CMK (cell line): ENCODE results near the gene BACH2.

Experiments
- DNase-seq: peaks from one replicate; pipeline ENCODE4 v3.0.0-alpha.2; 2010; ENCODE audit warnings: low read depth

The BACH2 gene

DNA sequence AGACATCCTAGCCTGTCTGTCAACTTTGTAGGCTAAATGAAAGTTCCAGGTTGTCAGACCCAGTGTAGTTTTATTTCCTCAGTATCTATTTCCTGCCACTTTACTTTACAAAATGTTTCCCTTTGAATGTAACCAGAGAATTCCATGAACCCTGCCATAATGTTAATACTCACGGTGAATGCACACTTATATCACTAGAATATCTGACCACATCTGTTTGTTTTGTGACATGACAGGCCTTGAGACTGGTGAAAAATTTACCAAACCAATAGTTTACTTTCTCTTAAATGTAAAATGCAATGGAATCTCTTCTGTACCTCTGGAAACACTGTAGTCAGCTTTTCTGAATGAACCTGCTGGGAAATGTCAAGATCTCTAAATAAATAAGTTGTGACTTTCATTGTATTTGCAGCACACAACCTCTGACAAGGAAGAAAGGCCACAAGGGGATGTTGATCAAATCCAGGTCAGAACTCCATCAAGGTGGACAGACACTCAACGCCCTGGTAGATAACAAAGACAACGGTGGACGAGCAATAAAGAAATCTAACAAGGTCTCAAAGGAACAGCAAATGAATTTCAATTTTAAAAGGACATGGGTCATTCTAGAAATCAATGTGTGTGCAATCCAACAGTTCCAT lies 59.2 kb downstream of the BACH2 start:
- no peak for DNase-seq

DNA sequence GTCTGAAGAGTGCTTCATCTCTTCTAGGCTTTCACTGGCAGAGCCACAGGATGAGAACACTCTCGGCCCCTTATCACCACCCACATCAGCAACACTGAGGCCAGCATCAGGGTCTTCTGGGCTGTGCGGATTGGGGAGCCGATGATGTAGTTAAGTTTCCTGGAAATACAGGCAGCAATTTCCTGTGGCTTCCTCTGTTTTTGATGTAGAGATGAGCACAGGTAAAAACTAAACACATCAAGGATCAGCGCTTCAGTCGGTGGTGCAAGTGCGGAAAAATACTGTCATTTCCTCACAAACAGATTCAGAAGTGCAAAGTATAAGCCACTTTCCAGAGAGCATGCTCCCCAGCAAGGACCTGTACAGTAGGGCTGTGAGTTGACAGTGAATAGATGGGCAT lies 62.6 kb downstream of the BACH2 start:
- no peak for DNase-seq

DNA sequence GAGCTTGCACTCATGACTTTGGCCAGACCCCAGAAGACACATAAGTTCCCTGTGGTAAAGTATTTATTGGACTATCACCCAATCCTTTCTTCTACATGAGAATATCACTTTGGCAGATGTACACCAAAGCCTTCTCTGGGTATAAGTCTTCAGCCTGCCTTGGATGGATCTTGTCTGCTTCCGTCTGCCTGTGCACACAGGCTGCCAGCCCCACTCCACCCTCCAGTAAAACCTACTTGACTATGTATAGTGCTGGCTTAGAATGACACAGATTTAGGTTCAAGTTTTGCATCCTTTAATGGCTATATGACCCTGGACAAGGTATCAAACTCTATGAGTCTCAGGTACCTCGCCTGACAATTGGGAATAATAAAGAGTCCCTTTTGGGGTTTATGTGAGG lies 63.4 kb downstream of the BACH2 start:
- DNase-seq: no peak

DNA sequence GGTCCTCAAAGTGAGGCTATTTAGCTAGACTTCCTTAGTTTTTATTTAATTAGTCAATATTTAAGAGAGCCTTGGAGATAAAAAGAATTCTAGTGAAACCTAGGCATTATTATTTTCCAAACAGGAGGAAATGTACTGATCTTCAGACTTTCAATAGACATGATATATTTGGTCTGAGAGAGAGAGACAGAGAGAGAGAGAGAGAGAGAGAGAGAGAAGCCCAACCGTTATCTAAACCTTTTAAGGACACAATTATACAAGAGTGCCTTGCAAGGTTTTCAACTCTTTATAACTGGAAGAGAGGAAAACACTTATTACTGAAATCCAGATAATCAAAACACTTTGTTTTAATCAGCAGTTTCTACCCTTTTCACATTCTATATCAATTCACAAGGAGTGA lies 64.8 kb downstream of the BACH2 start:
- no peak for DNase-seq

DNA sequence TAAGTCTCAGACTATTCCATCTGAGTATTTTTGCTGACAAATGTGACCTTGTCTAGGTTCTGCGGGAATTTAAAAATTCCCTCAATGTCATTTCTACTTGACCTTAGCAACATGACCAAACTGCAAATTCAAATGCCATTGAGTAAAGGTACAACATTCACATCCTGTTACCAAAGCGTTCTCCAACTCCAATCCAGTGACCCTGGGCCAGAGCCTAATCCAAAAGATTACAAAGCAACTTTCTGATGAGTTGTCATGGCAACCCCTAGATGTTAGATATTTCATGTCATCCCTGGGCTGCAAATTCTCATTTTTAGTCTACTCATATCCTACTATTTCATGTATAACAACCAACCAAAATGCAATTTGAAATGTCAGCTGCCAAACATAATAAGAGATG lies 65.3 kb downstream of the BACH2 start:
- no peak for DNase-seq

DNA sequence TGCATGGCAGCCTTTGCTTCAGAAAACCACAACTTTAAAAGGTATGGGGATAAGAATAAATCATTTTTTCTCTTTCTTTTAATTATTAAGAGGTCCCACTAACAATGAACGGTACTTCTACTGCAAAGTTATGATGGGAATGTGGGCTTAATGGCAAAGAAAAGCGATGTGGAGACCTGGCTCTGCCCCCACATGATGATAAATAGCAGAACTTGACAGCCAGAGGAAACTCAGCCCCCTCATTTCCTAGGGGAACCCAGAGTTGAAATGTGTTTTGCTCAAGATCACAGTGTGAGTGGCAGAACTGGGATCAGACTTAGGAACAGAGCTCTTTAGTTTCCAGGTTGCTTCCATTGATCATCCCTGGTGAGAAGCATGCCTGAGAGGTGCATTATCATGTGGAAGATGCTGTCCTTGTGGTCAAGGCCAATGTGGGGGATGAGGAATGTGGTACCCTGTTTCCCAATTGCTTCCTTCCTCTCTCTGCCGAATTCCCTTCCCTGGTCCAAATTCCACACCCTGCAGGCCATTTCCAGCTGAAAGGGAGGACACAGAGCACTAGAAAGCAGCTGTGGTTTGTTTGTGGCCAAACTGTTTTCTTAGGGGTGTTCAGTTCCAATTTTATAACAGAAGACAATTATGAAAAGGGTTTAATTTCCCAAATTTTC lies 66.0 kb downstream of the BACH2 start:
- DNase-seq: no peak

DNA sequence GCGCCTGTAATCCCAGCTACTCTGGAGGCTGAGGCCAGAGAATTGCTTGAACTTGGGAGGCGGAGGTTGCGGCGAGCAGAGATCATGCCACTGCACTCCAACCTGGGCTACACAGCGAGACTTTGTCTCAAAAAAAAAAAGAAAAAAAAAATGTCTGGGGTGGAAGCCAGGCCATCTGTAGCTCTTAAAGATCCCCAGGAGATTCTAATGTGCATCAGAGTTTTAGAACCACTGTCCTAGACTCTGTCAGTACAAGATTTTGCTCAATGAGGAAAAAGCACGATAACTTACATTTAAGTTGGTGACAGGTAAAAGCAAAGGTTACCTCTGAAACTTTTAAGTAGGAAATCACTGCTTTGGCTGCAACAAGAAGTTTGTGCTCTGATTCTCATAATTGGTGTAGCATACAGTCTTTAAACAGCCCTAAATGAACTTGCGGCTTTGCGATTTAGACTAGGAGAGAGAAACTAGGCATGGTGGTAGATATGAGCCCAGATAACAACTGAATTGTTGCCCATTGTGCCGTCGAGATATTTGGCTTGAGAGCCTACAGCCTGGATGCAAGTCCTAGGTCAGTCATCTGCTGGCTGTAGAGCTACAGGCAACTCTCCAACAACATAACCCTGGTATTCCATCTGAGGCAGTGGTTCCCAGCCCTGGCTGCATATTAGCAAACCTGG lies 67.2 kb downstream of the BACH2 start:
- no peak for DNase-seq

DNA sequence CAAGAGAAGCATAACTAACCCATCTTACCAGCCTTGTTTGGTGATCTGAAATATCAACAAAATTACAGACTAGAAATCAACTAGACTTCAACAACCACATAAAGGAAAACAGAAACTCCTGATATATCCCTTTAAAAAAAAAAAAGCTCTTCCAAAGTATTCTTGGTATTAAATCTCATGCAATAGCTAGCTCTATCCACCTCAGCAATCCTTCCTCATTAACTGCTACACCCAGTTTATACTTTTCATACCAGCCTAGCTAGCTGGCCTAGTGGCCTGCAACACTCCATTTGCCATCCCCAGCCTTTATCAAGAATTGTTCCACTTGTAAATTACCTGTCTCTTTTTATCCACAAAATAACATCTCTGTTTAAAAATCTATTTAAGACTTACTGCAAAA lies 69.0 kb downstream of the BACH2 start:
- no peak for DNase-seq

DNA sequence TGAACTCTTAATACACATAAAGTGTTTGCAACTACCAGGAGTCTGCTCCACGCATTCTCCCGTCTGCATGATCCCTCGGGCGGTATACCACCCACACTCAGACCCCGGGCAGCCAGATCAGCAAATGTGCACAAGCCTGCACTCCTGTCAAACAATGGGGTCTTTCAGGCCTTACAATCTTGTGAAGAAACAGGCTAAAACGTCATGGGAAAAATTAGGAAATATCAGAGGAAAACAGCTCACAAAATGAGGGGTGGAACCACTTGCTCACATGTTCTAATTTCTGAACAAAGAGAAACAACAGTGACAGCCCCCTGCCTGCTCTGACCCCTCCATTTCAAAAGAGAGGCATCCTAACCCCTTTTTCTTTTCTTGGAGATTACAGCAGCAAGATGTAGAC lies 69.4 kb downstream of the BACH2 start:
- no peak for DNase-seq

DNA sequence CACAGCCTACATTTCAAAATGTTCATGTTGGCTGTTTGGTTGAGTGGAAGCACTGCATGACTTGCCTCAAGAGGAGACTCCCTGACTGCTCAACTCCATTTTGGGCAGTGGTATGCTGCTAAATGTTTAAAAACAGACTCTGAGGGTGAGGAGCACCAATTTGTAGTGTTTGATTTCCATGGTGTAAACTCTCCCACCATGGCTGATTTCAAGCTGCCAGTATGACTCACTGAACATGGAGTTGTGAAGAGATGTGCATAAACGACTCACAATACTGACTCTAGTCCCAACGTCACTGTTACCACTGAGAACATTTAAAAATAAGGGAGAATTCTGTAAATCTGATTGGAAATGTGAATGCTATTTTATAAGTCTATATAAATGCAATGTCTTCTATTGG lies 70.4 kb downstream of the BACH2 start:
- no peak for DNase-seq

DNA sequence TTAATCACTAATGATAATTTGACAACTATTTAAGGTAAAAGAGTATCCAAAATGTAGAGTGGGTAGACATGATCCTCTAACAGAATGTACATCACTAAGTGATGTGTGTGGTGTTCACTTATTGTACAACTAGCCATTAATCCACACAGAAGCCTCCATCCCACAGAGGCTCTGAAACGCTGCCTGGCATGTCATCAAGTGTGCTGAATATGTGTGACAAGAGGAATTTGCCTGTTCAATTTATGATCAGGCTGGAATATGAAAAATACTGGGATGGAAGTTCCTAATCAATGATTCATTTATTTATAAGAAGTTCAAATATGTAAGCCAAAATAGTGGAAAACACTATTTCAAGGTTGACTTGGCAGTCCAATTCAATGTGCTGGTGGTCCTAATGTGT lies 72.4 kb downstream of the BACH2 start:
- DNase-seq: no peak

DNA sequence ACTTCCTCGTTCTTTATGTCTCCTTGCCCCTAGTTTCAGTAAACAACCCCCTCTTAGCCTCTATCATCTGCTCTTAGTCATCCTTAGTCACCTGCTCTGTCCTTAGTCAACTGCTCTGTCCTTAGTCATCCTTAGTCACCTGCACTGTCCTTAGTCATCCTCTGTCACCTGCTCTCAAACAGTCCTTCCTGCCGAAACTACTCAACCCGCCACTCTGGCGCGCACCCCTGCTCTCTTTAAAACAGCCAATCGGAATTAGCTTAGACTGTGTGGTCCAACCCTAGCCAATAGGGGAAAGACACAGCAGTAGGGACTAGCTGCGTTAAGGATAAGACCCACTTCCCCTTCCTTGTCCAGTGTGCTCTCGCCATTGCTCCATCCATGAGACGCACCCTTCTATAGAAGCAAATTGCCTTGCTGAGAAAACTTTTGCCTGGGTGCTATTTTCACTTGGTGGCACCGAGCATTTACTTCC lies 73.9 kb downstream of the BACH2 start:
- DNase-seq: no peak

DNA sequence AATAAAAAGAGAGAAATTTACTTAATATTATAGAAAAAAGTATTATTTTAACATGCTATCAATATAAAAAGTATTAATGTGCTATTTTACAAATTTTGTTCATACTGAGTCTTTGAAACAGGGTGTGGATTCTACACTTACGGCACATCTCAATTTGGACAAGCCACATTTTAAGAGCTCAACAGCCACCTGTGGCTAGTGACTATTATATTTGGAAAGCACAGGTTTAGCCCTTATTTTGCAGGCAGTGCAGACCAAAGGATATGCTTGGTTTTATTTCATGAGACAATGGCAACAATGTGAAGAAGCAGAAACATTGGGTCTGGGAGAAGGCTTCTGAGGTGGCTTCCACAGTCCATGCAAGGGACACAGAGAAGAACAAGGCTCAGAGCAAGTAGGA lies 74.6 kb downstream of the BACH2 start:
- no peak for DNase-seq

DNA sequence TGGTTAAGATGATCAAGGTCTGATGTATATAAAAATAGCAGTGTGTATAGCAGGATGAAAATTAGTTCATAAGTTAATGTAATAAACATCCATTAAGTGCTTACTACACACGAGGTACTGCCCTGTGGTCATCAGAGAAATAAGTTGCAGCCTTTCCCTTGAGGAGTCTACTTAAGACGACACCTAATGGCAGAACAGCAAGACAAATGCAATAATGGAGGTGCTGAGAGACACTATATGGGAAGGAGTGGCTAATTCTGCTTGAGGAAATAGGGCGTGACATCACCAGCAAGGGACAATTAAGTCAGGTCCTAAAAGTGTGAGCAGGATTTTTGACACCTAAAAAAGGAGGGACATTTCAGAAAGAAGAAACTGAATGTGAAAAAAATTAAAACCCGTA lies 75.2 kb downstream of the BACH2 start:
- DNase-seq: no peak

DNA sequence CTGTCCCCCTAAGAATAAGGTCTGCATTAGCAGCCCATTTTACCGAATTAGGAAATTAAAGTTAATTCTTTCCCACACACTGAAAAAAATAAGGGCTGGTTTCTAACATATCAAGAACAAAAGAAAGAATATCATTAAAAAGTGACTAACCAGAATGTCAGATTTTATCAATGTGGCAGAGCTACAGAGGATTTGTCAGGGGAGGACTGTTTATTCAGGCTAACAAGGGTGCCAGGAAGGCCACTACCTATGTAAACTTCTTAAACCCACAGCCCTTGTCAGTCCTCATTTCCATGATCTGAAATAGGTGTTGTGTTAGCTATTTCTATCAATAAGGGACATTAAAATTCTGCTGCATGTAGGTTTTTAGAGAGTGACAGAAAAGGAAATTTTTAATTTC lies 76.4 kb downstream of the BACH2 start:
- no peak for DNase-seq

DNA sequence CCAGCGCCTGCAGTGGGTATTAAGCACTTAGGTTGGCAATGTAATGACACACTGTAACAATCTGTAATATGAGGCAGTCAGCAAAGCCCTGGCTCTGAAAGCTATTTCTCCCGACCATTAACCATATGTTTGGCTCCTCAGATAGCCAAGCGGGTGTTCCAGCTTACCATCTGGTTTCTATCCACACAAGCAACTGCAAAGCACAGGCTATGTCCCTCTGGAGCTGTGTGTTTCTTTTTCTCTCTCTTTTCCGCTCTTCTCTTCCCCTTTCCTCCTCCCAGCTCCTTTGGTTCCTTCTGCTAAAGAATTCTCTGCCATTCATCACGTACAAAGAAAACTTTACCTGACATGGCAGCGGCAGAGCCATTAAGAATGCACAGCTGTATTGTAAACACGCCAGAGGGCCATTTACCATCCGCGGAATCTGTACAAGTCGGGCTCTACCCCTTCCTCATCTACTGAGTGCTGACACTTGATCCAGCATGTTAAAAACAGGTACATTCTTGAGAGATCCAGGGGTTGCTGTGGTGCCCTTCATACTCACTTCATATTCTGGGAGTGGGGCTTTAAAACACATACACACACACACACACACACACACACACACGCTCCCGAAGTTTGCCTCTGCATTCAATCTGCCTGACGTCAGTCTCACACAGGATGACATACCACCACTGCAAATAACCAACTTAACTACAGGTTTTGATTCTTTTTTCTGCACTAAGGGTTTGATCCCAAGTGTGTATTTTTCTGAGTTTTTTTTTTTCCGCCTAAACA lies 77.2 kb downstream of the BACH2 start:
- DNase-seq: no peak

DNA sequence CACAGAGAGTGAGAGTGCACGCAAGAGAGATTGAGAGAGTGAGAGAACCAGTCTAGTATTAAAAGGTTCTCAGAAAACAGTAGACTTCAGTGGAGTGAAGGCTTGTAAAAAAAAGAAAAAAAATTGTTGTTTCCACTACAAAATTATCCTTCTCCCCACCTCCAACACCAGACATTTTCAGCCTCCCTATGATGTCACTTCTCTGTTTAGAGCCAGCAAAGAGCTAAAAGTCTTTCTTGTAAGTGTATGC lies 77.8 kb downstream of the BACH2 start:
- DNase-seq: no peak

DNA sequence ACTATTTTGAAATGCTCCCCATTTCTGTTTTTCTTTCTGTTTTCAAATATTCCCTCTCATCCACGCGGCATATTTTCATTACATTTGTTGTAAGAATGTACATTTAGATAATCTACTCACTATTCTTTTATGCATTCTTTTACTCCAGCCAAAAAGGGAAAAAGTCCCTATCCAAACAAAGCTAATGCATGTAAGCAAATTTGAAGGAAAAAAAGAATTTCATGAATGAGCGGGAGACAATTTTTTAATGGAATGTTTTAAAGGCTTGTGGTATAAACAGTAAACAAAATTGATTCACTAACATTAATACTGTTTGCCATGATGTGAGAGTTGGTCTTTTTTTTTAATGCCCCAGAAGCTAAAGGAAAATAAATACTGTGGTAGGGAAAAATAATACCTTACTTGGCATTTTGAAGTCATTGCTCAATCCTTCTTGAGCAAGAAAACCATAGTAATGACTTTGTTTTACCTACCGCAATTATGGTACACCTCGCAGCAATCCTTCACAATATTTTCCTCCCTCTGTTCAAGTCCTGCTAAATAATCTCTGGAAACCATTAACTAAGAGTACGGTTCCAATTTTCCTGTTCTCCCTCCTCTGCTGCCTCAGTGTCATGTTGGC lies 79.0 kb downstream of the BACH2 start:
- DNase-seq: no peak

DNA sequence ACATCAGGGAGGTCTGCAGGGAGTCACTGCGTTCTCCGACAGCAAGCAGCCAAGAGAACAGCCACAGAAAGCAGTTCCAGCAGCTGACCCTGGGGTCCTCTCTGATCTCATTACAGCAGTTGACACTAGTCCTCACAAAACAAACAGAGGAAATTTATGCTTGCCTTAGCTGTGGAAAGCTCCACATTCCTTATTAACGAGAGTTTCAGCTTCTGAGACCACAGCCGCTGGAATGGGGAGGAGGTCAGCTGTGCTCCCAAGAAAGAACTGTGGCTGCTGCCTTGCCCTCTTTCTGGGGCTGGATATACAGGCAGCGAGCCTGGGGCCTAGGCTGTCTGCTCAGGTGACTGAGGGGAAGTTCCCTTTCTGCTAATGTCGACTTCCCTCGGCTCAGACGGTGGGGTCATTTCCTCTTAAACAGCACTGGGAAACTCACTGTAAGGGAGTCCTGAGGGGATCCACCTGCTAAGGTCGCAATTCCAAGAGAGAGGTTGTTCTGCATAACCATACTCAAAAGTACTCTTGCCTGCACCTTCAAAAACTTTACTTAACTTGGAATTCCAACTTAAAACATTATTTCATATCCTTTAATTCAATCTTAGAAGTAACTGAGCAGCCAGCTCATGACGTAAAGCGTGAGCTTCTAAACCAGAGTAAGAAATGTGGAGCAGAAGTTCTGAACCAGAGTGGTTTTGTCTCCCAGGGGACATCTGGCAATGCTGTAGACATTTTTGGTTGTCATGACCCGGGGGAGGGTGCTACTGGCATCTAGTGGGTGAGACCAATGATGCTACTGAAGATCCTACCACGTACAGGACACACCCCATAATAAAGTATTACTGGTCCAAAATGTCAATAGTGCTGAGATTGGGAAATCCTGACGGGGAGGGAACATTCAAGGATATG lies 80.3 kb downstream of the BACH2 start:
- no peak for DNase-seq

DNA sequence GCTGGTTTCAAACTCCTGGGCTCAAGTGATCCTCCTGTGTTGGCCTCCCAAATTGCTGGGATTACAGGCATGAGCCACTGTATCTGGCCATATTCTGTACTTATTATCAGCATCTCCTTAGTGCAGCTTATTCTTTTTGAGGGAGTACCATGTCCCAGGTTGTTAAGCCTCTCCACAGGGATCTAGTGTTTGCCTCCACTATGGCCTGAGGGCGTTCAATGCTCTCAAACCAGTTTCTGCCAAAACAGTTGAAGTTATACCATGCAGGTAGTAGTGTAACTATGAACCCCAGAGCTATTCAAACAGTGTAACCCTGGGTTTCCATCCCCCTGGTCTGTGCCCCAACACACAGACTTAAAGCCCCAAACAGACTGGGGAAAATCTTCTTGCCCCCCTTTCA lies 81.7 kb downstream of the BACH2 start:
- no peak for DNase-seq

DNA sequence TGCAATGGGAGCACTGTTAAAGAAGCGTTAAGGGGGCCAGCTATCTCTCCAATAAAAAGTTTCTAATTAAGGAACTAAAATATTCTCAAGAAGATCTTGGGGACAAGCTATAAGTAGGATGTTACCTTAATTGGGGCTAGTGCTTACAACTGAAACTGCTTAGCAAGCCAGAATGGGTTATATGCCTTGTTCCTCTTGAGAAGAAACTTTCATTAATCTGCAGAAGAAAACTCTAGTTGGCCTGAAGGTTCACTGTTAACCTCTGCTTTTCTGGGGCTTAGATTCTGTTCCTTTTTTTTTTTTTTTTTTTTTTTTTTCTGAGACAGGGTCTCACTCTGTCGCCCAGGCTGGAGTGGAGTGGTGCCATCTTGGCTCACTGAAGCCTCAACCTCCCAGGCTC lies 82.2 kb downstream of the BACH2 start:
- no peak for DNase-seq

DNA sequence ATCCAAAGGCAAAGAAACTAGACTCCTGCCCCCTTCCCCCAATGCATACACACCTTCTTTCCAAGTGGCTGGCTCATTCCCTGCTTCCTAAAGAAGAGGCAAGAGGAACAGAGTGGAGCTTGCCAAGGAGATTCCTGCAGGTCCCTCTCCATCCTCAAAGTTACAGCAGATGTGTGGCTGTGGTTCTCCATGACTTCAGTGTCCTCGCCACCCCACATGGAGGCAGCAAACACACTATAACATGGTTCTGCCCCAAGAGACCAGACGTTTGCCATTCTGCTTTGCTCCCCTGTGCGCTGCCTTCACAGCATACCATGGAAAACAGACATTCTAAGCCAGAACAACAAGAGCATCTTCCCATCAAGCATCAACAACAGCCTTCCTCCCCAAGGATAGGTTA lies 84.4 kb downstream of the BACH2 start:
- DNase-seq: no peak
